GM23248 (cell line): ENCODE measurements around the gene SMTNL2.

Experiments used
- EZH2 ChIP-seq: fragments of 200-600 bp; sonication (generic); IDR thresholded peaks from 2 replicates; pipeline ENCODE4 v1.6.1; 2018; ENCODE audit warnings: antibody characterized with exemption, mild to moderate bottlenecking; ENCODE audit not compliant: insufficient read depth, poor library complexity, severe bottlenecking
- EZH2phosphoT487 ChIP-seq: fragments of 200-600 bp; sonication (generic); IDR thresholded peaks from 2 replicates; pipeline ENCODE4 v1.6.1; 2018; ENCODE audit warnings: antibody characterized with exemption, moderate library complexity, mild to moderate bottlenecking, low read depth; ENCODE audit not compliant: insufficient read depth

GRCh38 chr17:4610656-4611055 is 26.3 kb downstream of the SMTNL2 start:
- no peak for TF ChIP-seq EZH2
- TF ChIP-seq EZH2phosphoT487, result no peak
